Activated T-cell treated with anti-CD3 and anti-CD28 coated beads for 48 hours (primary cell): Measurements from ENCODE around the gene IQCN.

Experiments used
- DNase-seq: peaks from one replicate; pipeline ENCODE4 v3.0.0-alpha.2; 2020; ENCODE audit warnings: low read depth

The IQCN gene

DNA sequence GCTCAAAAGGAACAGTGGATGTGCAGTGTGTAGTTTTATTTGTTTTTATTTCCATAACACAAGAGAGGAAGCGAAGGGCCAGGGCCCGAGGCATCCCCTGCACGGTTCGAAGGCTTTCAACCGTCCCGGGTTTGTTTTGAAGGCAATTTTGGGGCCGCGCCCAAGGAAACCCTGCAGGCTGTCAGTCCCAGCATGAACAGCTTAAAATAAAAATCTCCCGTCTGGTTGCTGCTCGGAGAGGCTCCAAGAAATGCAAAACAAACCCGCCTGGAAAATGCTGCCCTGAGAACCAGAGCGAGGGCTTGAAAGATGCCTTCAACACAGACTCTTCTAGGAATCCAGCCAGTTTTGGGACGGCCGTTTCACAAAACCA lies 32.6 kb upstream of the IQCN start:
- DNase-seq, result no peak

DNA sequence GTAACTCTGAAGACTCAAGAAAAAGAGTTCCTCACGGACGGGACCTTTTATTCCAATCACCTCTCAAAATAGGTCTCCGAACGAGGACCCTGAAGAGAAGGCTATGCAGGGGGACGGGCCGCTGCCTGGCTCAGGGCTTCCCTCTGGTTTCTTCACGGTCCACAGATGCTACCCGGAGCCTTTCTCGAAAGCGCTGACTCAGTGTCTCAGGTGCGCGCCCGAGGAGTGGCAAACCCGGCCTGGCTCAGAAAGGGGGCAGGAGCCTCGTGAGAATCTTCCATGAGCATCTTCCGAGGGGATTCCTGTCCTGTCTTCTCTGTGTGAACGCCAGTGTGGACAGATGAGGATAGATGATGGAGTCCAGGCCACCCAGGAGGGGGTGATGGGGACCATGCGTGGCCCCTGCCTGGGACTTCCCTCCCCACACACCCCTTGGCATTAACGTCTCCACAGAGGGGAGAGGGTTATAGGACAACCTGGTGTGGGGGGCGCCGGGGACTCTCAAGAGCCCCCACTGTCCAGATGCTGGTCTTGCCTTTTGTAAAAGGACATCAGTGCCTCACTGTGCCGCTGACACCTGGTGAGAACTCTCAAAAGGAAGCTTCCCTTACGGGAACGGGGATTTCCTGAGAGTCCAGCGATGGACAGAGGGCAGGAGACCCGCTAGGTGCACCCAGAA lies 32.1 kb upstream of the IQCN start:
- DNase-seq, result no peak

DNA sequence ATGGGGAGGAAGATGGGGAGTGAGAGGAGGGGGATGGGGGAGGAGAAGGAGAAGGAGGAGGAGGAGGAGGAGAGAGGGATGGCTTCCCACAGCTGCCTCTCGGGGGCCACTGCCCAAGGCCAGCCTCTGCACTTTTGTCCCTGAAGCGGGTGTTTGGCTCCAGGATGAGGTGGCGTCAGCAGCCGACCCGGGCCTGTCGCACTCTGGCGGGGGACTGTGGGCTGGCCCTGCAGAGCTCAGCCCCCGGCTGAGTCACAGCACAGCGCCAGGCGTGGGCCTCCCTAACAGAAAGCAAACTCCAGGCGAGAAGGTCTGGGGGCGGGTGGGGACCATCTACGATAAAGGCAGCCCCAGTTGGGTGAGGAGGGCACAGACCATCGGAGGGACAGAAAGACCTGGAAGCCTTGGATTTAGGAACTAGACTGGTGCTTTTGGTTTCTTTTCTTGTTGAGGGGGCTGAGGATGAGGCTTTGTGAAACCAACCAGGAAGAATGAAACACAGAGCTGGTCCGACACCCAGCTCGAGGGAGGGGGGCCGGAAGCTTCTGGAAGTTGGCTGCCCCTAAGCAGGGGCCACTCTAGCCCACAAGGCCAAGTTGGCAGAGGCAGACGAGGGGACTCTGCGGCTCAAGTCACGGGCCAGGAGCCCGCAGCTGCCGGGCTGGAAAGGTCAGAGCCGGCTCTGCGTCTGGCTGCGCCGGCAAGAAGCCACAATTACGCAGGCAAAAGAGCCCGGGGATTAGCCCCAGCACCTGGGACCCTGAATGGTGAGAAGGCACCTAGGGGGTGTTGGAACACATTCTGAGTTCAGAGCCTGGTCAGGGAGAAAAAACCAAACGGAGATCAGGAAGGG lies 30.4 kb upstream of the IQCN start:
- peak; percentile 83 for DNase-seq

DNA sequence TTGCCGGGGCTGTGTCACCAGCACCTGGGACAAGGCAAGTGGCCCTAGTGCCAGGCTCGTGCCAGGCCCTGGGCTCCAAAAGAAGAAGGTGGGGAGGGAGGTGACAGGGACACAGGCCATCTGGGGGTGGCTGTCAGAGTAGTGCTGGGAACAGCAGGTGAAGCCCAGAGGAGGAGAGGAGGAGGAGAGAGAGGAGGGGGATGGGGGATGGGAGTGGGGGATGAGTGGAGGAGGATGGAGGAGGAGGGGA lies 29.9 kb upstream of the IQCN start:
- DNase-seq, result no peak

DNA sequence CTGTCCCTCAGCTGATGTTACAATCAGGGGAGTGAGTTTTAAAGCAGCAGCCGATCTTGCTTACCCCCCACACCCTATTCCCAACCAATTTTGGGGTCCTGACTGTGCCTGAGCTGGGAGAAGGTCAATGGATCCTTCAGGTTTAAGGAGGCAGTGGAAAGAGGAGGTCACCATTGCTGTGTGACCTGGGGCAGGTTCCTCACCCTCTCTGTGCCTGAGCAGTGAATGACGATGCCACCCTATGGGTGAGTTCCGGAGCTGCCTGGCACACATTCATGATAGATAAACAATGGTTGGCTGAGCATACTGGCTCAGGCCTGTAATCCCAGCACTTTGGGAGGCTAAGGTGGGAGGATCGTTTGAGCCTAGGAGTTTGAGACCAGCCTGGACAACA lies 27.5 kb upstream of the IQCN start:
- DNase-seq, result no peak

DNA sequence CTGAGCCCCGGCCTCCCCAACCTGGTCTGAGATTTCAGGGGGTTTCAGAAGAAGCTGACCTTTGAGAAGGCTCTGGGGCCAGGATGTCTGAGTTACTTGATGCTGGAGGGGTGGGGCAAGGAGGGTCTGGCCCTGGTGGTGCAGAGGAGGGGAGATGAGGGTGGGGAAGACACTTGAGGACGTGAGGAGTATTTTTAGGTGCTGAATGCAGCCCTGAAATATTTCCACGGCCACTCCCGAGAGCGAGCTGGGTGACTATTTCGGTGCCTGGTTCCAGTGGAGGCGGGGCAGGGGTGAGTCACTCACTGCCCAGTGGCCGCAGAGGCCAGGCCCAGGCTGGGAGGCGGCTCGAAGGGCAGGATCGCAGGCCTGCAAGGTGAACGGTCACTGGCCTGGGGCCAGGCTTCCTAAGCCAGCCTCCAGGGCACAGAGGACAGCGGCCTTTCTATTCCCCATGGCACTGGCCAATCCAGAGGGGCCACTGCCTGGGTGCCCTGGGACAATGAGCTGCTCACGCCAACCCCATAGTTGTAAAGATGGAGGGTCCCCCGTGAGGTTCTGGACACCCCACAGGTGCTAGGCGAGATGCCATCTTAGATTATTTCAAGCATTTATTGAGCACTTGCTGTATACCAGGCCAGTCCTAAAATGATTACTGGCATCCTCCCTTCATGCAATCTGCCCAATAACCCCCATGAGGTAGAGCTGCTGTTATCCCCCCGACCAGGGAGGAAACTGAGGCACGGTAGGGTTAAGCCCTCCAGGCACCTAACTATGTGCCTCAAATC lies 26.9 kb upstream of the IQCN start:
- DNase-seq, result no peak

DNA sequence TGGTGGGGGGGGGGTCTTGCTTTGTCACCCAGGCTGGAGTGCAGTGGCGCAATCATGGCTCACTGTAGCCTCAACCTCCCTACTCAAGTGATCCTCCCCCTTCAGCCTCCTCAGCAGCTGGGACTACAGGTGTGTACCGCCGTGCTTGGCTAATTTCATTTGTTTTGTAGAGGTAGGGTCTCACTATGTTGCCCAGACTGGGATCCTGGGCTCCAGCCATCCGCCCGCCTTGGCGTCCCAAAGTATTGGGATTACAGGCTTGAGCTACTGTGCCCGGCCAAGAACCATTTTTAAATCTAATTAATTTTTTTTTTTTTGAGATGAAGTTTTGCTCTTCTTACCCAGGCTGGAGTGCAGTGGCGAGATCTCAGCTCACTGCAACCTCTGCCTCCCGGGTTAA lies 25.4 kb upstream of the IQCN start:
- no peak for DNase-seq

DNA sequence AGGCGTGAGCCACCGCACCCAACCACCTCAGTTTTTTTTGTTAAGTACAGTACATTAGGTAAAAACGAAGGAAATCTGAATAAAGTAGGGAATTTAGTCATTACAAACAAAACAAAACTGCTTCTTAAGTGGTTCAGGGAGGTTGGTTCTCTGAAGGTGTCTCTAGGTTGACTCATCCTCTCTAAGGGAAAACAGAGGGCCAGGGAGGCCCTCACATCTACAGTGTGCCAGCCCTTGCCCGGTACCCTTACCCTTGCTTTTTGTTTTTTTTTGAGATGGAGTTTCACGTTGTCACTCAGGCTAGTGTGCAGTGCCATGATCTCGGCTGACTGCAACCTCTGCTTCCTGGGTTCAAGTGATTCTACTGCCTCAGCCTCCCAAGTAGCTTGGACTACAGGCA lies 24.3 kb upstream of the IQCN start:
- no peak for DNase-seq

DNA sequence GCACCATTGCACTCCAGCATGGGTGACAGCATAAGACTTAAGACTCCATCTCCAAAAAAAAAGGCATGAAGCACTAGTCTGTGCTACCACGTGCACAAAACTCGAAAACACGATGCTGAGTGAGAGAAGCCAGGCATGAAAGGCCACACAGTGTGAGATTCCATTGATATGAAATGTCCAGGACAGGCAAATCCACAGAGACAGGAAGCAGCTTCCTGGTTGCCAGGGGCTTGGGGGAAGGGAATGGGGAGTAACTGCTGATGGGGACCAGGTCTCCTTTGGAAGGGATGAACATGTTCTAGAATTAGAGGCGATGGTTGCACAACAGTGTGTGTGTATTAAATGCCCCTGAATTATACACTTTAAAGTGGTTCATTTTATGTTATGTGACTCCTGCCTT lies 23.1 kb upstream of the IQCN start:
- no peak for DNase-seq

DNA sequence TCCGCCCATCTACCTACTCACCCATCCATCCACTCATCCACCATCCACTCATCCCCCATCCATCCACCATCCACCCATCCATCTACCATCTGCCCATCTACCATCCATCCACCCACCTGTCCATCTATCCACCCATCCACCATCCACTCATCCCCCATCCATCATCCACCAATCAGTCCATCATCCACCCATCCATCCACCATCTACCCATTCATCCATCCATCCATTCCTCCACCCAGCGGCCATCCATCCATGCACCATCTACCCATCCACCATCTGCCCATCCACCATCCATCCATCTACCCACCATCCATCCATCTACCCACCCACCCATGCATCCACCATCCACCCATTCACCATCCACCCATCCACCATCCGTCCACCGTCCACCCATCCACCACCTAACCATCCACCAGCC lies 20.8 kb upstream of the IQCN start:
- DNase-seq, result no peak

DNA sequence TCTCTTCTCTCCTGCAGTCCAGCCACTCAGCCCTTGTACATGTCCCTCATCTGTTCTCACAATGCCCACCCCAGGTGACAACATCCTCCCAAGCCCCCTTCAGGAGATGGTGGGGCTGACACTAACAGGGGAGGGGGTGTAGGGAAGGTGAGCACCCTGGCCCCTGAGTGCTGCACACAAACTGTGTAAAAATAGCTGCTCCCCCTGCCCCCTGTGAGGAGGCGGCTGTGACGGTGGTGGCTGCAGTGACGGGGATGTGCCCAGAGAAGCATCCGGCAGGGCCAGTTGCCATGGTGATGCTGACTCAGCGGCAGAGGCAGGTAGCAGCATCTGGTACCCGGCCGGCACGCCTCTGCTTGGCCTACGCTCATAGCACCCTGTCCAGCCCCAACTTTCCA lies 20.2 kb upstream of the IQCN start:
- DNase-seq, result peak; percentile 87

DNA sequence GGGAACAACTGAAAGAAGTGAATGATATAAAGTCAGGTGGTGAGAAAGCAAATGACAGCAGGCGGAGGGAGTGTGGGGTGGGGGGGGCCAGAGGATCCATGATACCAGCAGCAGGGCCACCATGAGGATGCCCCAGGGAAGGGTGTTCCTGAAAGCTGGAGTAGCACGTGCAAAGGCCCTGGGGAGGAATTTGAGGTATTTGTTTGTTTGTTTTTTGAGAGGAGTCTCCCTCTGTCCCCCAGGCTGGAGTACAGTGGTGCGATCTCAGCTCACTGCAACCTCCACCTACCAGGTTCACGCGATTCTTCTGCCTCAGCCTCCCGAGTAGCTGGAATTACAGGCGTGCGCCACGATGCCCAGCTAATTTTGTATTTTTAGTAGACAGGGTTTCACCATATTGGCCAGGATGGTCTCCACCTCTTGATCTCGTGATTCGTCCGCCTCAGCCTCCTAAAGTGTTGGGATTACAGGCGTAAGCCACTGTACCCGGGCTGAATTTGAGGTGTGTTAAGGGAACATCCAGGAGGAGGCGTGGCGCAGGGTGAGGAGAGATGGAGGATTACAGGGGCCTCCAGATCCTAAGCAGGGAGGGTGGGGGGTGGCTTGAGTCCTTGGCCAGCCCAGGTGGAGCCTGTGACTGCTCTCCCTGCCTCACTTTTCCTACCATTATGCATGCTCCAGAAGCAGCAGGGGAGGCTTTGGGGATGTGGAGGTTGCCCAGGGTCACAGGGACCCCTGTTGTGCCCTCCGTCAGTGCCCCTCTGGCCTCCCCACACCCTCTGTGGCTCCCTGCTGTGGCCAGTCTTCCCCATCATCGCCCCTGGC lies 19.6 kb upstream of the IQCN start:
- DNase-seq, result no peak

DNA sequence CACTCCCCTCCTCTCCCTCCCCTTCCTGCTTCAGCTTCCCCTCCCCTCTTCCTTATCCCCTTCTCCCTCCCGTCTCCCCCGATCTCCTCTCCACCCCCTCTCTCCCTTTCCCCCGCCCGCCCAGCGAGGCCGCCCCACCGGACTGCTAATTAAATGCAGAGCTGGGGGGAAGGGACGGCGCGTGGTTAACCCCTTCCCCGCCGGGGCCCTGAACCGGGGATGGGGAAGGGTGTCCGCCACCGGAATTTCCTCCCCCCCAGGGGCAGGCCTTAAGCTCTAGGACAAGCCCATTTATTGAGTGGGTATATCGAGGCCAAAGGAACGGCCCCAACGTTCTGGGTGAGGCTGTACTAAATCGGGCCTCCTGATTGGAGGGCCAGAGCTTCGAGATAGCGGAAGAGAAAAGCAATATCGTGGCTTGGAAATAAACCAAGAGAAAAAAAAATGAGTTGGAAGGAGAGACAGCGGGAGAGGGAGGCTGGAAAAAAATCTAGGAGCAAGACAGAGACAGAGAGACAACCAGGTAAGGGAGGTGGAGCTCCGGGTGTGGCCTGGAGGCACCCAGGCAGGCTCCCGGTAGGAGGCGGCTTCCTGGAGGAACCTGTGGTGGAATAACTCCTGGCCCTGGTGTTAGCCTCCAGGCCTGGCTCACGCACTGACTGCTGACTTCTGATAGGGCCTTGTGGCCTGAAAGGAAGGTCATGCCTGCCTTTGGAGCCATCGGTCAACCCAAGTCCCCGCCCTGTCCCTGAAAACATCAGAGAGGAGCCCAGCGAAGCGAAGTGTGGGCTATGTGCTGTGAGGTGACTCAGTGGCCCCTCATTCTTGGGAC lies 18.8 kb upstream of the IQCN start:
- DNase-seq, result peak; percentile 65

DNA sequence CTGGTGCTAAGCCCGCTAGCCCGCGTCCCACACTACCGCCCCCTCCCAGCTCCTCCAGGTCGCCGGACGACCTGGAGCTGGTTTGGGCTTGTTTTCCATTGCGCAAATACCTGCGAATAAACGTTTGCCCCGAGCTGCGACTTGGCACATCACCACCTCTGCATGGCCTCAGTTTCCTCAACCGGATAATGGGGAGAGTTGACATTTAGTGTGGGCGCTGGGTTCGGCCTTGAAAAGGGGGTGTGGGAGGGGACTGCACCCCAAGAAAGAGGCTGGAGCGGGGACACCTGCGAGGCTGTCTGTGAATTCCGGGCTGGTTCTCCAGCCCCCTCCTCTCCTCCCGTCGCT lies 18.2 kb upstream of the IQCN start:
- DNase-seq, result no peak

DNA sequence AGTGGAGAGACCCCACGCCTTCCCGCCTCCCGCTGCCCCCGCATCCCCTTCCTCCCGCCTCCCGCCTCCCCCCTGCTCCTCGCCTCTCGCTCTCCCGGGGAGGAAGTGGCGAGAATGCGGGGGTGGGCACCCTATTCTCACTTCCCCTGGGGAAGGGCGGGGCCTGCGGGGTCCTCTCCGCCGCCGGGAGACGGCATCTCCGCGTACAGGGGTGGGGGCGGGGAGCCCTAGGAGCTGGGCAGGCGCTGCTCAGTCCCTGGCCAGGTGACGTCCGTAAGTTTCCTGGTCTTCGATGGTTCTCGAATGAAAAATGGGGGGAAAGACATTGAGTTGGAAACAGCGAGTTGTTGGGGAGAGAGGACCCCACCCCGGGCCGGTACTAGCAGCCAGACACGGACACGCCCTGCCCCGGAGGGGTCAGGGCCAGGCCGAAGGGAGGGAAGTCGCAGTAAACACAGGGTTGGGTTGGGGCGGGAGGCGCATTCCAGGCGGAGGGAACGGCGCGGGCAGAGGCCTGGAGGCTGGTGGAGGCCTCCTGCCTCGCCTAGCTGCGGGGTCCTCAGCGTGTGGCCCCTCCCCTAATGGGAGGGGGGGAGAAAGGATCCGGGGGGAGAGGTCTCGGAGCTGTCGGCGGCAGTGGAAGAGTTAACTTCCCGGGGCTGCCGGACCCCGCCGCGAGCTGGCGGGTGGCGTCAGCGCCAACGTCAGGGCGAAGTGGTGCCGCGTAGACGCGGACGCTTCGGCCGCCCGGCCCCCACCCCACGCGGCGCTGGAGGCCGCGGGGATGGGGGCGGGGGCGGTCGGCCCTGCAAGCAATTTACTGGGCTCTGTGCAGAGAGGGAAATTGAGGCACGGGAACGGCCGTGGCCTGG lies 17.6 kb upstream of the IQCN start:
- peak; percentile 91 for DNase-seq

DNA sequence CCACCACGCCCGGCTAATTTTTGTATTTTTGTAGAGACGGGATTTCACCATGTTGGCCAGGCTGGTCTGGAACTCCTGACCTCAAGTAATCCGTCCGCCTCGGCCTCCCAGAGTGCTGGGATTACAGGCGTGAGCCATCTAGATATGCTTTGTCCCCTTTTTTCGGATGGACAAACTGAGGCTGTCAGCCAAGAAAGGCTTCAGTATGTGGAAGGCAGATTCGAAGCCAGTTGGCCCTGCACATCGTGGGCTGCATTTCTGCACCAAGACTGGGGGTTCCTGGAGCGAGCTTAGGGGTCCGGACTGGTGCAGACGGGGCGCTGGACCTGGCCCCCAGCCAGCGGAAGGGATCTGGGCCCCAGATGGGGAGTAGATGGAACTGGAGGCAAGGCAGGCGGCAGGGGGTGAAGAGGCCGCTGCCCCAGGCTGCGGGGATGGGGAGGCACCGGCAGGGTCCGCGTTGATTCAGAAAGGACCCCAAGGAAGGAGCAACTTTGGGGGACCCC lies 16.8 kb upstream of the IQCN start:
- DNase-seq, result no peak

DNA sequence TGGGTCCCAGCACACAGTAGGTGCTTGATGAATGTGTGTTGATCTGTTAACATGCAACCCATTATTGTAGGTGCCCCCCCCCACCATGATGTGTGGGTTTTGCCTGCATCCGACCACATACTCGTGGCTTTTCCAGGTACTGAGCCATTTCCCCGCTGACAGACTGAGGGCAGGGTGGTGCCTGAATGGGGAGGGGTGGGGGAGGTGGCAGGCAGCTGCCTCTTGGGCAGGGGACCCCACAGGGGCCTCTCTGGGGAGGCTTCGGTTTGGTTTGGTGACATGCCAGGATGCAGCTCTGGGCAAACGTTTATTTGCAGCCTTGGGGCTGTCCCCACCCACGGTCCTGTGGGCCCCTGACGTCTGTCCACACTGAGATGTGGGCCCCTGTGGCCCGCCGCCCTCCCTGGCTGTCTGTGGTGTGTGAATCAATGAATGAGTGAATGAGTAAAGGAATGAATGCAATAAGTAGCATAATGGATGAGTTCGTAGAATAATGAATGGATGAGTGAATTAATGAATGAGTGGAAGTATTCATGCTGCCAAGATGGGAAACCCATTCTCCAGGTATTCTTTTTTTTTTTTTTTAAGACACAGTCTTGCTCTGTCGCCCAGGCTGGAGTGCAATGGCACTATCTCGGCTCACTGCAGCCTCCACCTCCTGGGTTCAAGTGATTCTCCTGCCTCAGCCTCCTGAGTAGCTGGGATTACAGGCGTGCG lies 16.2 kb upstream of the IQCN start:
- DNase-seq, result peak; percentile 94

DNA sequence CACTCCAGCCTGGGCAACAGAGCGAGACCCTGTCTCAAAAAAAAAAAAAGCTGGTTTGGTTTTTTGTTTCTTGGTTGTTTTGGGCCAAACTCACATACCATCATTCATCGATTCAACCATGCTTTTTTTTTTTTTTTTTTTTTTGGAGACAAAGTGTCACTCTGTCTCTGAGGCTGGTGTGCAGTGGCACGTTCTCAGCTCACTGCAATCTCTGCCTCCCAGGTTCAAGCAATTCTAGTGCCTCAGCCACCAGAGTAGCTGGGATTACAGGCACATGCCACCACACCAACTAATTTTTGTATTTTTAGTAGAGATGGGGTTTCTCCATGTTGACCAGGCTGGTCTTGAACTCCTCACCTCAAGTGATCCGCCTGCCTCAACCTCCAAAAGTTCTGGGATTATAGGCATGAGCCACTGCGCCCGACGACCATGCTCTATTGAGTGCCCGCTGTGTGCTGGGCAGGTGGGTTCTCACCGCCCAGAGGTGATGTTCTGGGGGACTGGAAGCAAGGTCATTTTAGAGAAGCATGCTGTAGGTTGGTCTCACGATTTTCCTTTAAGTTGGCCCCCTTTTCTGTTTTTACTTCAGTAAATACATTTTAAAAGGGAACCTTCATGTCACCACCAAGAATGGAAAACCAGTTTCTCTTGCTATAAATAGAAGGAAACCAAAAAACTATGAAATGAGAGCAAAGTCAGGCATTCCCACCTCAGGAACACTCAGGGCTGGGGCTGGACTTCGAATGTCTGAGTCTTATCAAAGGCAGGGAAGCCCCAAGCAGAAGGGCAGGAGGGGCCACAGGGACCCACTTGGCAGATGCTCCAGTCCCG lies 15.4 kb upstream of the IQCN start:
- no peak for DNase-seq
